Activated CD8-positive, alpha-beta T cell treated with anti-CD3 and anti-CD28 coated beads for 36 hours (primary cell): Measurements from ENCODE around the gene ZMYND10. TPM values are rescaled to one million over a fixed set of nuclear protein-coding genes. Genes with fewer than 3 reads are reported as not detected.
A peak's percentile ranks its signal among the peaks of the same experiment; 100 is the strongest.

Source experiments
- ATAC-seq: fragments of 200-7000 bp; cut with Tn5 transposase; one replicate; pipeline ENCODE4 v1.10.0; 2021; ENCODE audit warnings: mild to moderate bottlenecking, moderate library complexity
- CTCF ChIA-PET: fragments of 350-600 bp; sonication (Branson Sonifier 250); formaldehyde crosslinking; loops from one replicate; lab custom pipeline; 2021; ENCODE audit warnings: antibody characterized with exemption; lab: Charles Lee
- POLR2A ChIA-PET: fragments of 350-600 bp; sonication (Branson Sonifier 250); formaldehyde crosslinking; loops from one replicate; lab custom pipeline; 2021; ENCODE audit warnings: antibody characterized with exemption; lab: Charles Lee
- DNase-seq: peaks from one replicate; pipeline ENCODE4 v3.0.0-alpha.2; 2020
- H3K27ac Mint-ChIP-seq: one replicate; pipeline ENCODE4 v1.8.0; 2021; ENCODE audit warnings: mild to moderate bottlenecking, mixed read lengths
- H3K27me3 Mint-ChIP-seq: one replicate; pipeline ENCODE4 v1.8.0; 2021; ENCODE audit warnings: mixed read lengths
- H3K36me3 Mint-ChIP-seq: one replicate; pipeline ENCODE4 v1.8.0; 2021; ENCODE audit warnings: low read depth, mixed read lengths
- H3K4me1 Mint-ChIP-seq: one replicate; pipeline ENCODE4 v1.8.0; 2021; ENCODE audit warnings: low read depth, mixed read lengths
- H3K4me3 Mint-ChIP-seq: one replicate; pipeline ENCODE4 v1.8.0; 2021; ENCODE audit warnings: mild to moderate bottlenecking, moderate library complexity, mixed read lengths
- H3K9me3 Mint-ChIP-seq: one replicate; pipeline ENCODE4 v1.8.0; 2021; ENCODE audit warnings: mixed read lengths
- intact Hi-C: fragments of 100-400 bp; cut with micrococcal nuclease; formaldehyde crosslinking; loops from one replicate; pipeline ENCODE4 v1.10.0; 2022
- total RNA-seq, 2 experiments: library from RNA; stranded (reverse); gene quantifications; one replicate each; pipeline ENCODE4 v1.2.3, GENCODE V29; 2021
- TF ChIP-seq, protein P1 (sequence below): fragments of 200-600 bp; IDR thresholded peaks from one replicate; pipeline ENCODE4 v1.8.0; 2022; ENCODE audit warnings: antibody characterized with exemption, mild to moderate bottlenecking

ZMYND10 gene
- total RNA-seq, 2 experiments from 2014 or later: 1.5 to 2.6 TPM

DNA sequence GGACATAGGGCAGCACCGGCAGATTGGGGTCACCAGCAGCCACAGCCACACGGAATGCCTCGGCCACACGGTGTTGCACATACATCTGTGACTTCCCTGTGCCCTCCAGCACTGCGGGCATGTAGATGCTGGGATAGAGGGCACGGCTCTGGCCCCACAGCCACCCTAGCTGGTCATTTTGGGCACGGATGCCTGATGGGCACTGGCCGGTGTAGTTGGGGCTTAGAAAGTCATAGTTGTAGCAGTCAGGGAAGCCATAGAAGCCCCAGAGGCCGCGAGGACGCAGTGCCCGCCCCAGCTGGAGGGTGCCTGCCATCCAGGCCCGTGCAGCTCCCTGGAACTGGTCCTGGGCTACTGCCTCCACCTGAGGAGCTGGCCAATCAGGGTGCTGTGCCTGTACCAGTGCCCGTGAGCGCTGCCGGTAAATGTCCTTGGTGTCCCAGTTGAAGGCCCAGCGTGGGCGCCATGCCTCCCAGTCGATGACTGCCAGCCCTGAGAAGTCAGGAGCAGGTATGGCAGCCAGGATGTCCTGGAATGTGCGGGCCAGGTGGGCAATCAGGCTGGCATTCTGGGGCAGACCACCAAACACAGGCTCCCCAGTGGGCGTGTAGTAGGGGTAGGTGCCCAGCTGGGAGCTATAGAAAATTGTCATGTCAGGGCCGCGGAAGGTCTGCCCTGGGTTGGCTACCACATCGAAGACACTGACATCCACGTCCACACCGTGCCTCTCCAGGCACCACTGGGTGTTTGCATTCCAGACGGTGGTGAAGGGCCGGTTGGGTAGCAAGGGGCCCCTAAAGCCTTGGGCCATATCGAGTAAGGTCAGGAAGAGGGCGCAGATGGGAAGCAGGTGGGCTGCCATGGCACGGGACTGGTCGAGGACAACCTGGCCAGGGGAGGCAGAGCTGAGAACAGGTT, 43.2 kb downstream of the ZMYND10 start:
- peaks cover 2% of the 10 kb centered on the region for H3K36me3 Mint-ChIP-seq
- CTCF ChIA-PET: interaction anchor here (0.9 to 2.1 kb wide), 4 partner anchors 22 to 108 kb away, joined by 3 to 8 read pairs (median 4); no protein-coding TSS in a partner anchor
- intact Hi-C loops: no loop called here
- no peaks in the 10 kb centered on the region for H3K27me3 Mint-ChIP-seq
- no peak overlapping the region for H3K4me3 Mint-ChIP-seq
- H3K9me3 Mint-ChIP-seq: no peaks in the 10 kb centered on the region
- DNase-seq (no peak), ATAC-seq (no peak)
- TF ChIP-seq, protein P1, sequence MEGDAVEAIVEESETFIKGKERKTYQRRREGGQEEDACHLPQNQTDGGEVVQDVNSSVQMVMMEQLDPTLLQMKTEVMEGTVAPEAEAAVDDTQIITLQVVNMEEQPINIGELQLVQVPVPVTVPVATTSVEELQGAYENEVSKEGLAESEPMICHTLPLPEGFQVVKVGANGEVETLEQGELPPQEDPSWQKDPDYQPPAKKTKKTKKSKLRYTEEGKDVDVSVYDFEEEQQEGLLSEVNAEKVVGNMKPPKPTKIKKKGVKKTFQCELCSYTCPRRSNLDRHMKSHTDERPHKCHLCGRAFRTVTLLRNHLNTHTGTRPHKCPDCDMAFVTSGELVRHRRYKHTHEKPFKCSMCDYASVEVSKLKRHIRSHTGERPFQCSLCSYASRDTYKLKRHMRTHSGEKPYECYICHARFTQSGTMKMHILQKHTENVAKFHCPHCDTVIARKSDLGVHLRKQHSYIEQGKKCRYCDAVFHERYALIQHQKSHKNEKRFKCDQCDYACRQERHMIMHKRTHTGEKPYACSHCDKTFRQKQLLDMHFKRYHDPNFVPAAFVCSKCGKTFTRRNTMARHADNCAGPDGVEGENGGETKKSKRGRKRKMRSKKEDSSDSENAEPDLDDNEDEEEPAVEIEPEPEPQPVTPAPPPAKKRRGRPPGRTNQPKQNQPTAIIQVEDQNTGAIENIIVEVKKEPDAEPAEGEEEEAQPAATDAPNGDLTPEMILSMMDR: no peak
- H3K27ac Mint-ChIP-seq: no peak overlapping the region
- POLR2A ChIA-PET: interaction anchor here (1.0 kb wide), 2 partner anchors 20 to 21 kb away, joined by 3 read pairs; partner anchors contain the start of gene HYAL2
- peaks cover 23% of the 10 kb centered on the region for H3K4me1 Mint-ChIP-seq

DNA sequence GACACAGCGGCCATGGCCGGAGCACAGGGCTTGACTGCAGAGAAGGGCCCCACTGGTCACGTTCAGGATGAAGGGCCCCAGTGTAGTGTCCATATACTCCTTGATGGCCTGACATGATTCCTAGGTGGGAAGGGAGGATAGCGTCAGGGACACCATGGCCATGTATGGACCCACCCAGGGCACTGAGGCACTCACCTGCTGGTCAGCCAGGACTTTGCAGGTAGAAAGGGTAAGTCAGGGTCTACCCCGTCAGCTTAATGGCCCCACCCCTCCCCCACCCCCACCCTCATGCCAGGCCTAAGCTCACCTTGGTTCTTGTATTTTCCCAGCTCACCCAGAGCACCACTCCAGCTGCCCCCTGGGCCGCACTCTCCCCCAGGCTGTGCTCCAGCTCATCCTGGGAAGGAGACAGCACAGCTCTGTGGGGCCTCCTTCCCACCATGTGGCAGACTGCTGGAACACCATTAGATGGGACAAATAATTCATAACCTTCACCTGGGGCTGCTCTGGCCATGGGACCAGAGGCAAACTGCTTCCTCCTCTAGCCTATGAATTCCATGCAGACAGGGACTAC, 44.8 kb downstream of the ZMYND10 start:
- peaks cover 1% of the 10 kb centered on the region for H3K36me3 Mint-ChIP-seq
- H3K27ac Mint-ChIP-seq: peak overlapping the region; percentile 98
- ATAC-seq (no peak), DNase-seq (no peak)
- CTCF ChIA-PET: interaction anchor here (1.2 to 1.5 kb wide), 2 partner anchors 29 to 65 kb away, joined by 4 read pairs; no protein-coding TSS in a partner anchor
- POLR2A ChIA-PET: interaction anchor here (0.9 to 1.8 kb wide), 3 partner anchors 19 to 40 kb away, joined by 3 to 6 read pairs (median 3); partner anchors contain the start of gene RASSF1
- H3K4me1 Mint-ChIP-seq: peaks cover 23% of the 10 kb centered on the region
- intact Hi-C loops: no loop called here
- no peaks in the 10 kb centered on the region for H3K27me3 Mint-ChIP-seq
- TF ChIP-seq, protein P1: no peak
- H3K4me3 Mint-ChIP-seq: peak overlapping the region; percentile 99
- H3K9me3 Mint-ChIP-seq: no peaks in the 10 kb centered on the region

DNA sequence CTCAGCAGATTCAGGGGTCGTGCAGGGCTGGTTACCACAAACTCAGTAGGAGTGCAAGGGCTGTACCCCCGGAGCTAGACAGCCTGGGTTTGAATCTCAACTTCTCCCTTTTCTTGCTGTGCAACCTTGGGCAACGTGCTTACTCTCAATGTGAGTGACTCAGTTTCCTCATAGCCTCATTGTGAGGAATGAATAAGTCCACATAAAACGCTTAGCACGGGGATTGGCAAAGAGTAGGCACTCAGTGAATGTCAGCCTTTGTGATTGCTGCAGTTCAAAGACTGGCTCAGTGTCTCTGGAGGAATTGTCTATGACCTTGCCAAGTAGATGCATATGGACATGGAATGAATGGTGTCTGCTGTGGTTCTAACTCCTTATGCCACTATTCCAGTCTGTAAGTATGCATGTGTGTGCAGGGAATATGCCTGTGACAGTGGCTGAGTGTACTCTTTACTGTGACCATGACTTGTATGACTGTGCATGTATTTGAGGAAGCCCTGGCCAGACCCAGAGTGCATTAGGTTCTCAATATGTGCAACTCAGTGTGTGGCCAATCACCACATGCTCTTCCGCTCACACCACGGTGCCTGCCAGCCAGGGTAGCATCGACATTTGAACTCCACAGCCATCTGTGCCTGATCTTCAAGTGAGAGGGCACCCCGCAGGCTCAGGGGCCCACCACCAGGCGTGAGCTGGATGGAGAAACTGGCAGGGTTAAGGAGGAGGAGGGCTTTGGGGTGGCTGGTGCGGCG, 45.4 kb downstream of the ZMYND10 start:
- POLR2A ChIA-PET: interaction anchor here (0.6 to 3.1 kb wide), 11 partner anchors 10 to 370 kb away, joined by 3 to 14 read pairs (median 3); partner anchors contain the start of genes CYB561D2, MON1A, NPRL2 and RASSF1
- TF ChIP-seq, protein P1: no peak
- H3K36me3 Mint-ChIP-seq: peaks cover 1% of the 10 kb centered on the region
- CTCF ChIA-PET: interaction anchor here (0.8 to 1.9 kb wide), 14 partner anchors 9 to 105 kb away, joined by 3 to 8 read pairs (median 4); partner anchors contain the start of genes LSMEM2, RASSF1 and TUSC2
- ATAC-seq (no peak), DNase-seq (peak; percentile 42)
- H3K27ac Mint-ChIP-seq: peak overlapping the region; percentile 98
- H3K4me1 Mint-ChIP-seq: peaks cover 23% of the 10 kb centered on the region
- H3K9me3 Mint-ChIP-seq: no peaks in the 10 kb centered on the region
- no peaks in the 10 kb centered on the region for H3K27me3 Mint-ChIP-seq
- intact Hi-C loops: no loop called here
- peak overlapping the region; percentile 99 for H3K4me3 Mint-ChIP-seq

DNA sequence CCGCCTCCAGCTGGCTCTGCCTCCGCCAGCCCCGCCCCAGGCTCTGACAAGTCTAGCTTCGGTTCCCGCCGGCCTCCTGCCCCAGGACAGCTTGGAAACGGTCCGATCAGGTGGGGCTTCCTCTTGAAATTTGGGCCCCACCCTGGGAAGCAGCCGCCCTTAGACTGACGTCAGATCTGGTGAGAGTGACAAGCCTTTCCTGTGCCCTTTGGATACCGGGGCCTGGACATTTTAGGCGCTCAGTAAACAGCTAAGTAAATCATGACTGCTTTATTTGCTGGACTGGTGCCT, 45.9 kb downstream of the ZMYND10 start:
- CTCF ChIA-PET: interaction anchor here (0.8 to 1.9 kb wide), 15 partner anchors 9 to 105 kb away, joined by 3 to 8 read pairs (median 4); partner anchors contain the start of genes LSMEM2, RASSF1 and TUSC2
- no peak for ATAC-seq
- H3K4me3 Mint-ChIP-seq: peak overlapping the region; percentile 99
- peaks cover 1% of the 10 kb centered on the region for H3K36me3 Mint-ChIP-seq
- no peaks in the 10 kb centered on the region for H3K27me3 Mint-ChIP-seq
- TF ChIP-seq, protein P1: no peak
- H3K4me1 Mint-ChIP-seq: peaks cover 19% of the 10 kb centered on the region
- peak overlapping the region; percentile 98 for H3K27ac Mint-ChIP-seq
- DNase-seq: no peak
- H3K9me3 Mint-ChIP-seq: no peaks in the 10 kb centered on the region
- intact Hi-C loops: no loop called here
- POLR2A ChIA-PET: interaction anchor here (0.6 to 3.1 kb wide), 15 partner anchors 10 to 370 kb away, joined by 3 to 14 read pairs (median 3); partner anchors contain the start of genes CYB561D2, LSMEM2, MON1A and NPRL2
